ENCODE data around the gene RPL23.

The RPL23 gene

GRCh38 chr17:38825762-38826247, 27.7 kb downstream of the RPL23 start:
- H3K4me3 ChIP-seq (ENCODE audit: control insufficient read depth, low read depth, low read length) = no peak overlapping the region
- DNase-seq (ENCODE audit: low read depth) = no peak
- TF ChIP-seq CTCF (conservative IDR thresholded peaks at IDR 0.05; ENCODE audit: control insufficient read depth, insufficient read depth, low read depth, low read length) = no peak

DNA sequence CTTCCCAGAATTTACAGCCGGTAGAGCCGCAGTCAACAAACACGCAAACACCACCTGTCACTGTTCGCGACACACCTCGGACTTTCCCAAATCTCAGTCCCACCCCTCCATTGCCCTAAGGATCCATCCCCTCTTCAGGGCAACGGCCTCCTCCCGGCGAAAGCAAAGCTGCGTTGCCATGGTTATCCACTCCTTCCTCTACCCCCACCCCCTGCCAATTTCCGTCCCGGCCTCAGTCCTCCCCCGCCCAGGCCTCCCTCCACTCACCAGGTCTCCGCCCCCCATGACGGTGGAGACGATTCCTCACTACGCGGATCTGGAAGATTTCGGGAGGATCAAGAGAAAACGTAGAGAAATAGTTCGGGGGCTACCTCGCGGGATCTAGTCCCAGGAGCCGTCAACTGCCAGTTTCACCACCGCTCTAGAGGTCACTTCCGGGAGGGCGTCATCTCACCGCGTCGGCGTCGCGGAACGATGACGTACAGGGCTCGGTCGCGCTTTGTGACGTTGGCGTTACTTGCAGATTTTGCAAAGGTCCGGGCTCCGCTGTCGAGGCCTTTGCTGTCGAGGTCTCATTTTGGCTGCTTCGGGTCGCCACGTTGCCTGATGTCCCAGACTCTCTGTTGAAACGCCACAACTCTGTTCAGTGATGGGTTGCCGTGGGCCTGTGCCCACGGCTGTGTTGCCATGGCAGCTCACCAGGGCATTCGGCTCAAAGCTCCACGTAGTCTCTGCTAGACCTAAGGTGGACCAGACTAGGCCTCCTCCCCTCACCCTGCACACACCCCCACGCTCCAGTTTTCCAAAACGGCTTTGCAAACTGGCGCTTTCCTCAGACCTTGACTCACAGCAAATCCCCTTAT, 28.4 kb downstream of the RPL23 start, which contains the start of gene CWC25:
Gene CWC25, minus strand, starts transcription at position 423 of the 863 bp plus-strand sequence. Its CDS starts 138 bp downstream, at position 285.
- TF ChIP-seq CTCF (conservative IDR thresholded peaks at IDR 0.05; ENCODE audit: control insufficient read depth, insufficient read depth, low read depth, low read length) = no peak
- peak within 1 kb of the TSS; percentile 99 for H3K4me3 ChIP-seq (ENCODE audit: control insufficient read depth, low read depth, low read length)
- DNase-seq (ENCODE audit: low read depth) = peak; percentile 95

DNA sequence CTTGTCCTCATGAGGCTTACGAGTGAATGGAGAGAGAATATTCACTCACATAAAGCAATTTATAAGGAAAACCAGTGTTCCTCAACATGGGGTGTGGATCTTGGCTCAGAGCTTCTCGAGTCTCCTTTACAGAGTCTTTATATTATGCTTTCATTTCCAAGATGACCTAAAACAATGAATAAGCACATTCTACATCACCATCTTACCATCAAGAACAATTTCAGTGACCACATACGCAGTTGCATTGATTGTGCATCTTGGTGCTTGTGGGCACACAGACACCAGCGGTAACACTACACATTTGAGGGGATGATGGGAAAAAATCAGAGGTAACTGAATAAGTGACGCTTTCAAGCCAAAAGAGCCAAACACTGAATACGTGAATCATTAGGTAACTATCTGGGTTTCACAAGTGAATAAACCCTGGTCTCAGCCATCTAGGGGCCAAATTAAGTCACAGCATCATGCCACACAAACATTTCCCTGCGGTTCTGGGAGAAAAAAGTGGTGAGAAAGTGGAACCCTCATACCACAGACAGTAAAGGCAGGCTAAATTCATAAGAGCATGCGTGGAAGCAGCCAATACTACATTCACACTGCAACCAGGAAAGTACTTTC, 37.8 kb downstream of the RPL23 start:
- TF ChIP-seq CTCF (conservative IDR thresholded peaks at IDR 0.05; ENCODE audit: control insufficient read depth, insufficient read depth, low read depth, low read length) = peak; percentile 48
- peak; percentile 70 for DNase-seq (ENCODE audit: low read depth)
- H3K4me3 ChIP-seq (ENCODE audit: control insufficient read depth, low read depth, low read length) = no peak overlapping the region

GRCh38 chr17:38809828-38810227, 43.7 kb downstream of the RPL23 start:
- no peak for DNase-seq (ENCODE audit: low read depth)
- no peak overlapping the region for H3K4me3 ChIP-seq (ENCODE audit: control insufficient read depth, low read depth, low read length)
- TF ChIP-seq CTCF (conservative IDR thresholded peaks at IDR 0.05; ENCODE audit: control insufficient read depth, insufficient read depth, low read depth, low read length) = no peak

DNA sequence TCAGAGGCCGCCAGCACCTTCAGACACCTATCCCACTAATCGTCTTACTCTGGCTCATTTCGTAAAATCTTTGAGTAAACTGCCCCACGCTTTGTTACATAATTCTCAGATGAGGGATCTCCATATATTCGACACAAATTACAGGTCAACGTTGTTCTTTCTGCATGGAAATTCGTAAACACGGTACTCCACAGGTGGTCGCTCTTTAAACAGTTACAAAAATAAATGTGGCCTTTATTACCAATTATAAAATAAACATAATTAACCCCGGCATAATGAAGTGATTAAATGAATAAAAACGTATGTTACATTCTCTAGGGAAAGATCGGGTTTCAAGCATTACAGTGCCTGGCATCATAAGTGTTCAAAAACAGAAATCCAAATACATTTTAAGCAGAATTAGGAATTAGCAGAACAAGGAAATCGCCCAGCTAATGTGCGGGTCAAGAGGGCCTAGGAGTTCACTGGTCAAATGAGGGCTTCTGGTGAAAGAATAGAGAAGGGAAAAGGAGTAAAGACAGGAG, 53.2 kb downstream of the RPL23 start:
- peak overlapping the region; percentile 59 for H3K4me3 ChIP-seq (ENCODE audit: control insufficient read depth, low read depth, low read length)
- TF ChIP-seq CTCF (conservative IDR thresholded peaks at IDR 0.05; ENCODE audit: control insufficient read depth, insufficient read depth, low read depth, low read length) = no peak
- DNase-seq (ENCODE audit: low read depth) = peak; percentile 20

GRCh38 chr17:38799501-38800236, 53.9 kb downstream of the RPL23 start, which contains the start of gene PIP4K2B:
PIP4K2B (minus strand) TSS chr17:38799556; CDS start chr17:38799424, 132 bp downstream.
- TF ChIP-seq CTCF (conservative IDR thresholded peaks at IDR 0.05; ENCODE audit: control insufficient read depth, insufficient read depth, low read depth, low read length) = no peak
- H3K4me3 ChIP-seq (ENCODE audit: control insufficient read depth, low read depth, low read length) = peak within 1 kb of the TSS; percentile 77
- DNase-seq (ENCODE audit: low read depth) = peak; percentile 97

Data from fibroblast of mammary gland (primary cell).